Dermis blood vessel endothelial cell (primary cell): Measurements from ENCODE around the gene ZNF260. TPM values are rescaled to one million over a fixed set of nuclear protein-coding genes. Genes with fewer than 3 reads are reported as not detected.

Experiments
- DNase-seq: peaks from one replicate; pipeline ENCODE4 v3.0.0; 2010
- total RNA-seq: library from RNA; depleted of rRNA; stranded (reverse); fragments of >200 nt; gene quantifications from 2 replicates; pipeline ENCODE4 v1.2.3, GENCODE V29; 2014

The ZNF260 gene
- total RNA-seq, 1 donor from 2014 or later: 14.3 TPM

GRCh38 chr19:36489118-36489919, 38.8 kb downstream of the ZNF260 start, which contains the start of gene ZNF566:
Gene ZNF566 (minus strand): TSS chr19:36489561. CDS start chr19:36476557, 13,004 bp downstream.
- peak; percentile 98 for DNase-seq

DNA sequence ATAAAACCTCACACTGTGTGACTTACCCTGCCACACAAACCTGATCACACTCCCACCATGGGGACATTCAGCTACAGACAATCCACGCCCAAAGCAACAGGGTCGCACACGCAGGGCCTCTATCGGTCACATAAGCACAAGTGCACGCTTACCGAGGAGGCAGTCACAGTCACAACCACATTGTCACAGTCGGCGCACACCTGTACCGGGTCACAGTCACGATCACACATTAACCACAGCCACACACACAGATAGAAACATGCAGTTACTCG, 39.3 kb downstream of the ZNF260 start:
- DNase-seq: peak; percentile 32

DNA sequence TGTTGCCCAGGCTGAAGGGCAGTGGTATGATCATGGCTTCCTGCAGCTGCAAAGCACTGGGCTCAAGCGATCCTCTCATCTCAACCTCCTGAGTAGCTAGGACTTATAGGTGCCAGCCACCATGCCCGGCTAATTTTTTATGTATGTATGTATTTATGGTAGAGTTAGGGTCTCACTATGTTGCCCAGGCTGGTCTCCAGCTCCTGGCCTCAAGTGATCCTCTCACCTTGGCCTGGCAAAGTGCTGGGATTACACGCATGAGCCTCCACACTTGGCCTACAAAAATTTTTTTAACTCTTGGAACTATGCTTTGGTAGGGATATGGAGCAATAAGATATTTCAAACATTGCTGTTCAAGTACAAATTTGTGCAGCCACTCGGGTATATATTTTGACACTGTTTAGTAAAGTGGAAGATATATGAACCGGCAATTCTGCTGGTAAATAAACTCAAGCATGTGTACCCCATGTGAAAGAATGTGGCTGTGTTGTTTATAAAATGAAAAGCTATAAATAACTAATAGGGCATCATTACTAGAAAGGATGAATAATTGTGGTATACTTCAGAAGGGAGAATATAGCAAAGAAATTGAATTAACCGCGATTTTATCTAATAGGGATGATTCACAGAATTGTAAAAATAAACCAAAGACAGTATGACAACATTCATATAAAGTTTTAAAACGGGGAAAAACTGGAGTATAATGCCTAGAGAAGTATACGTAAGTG, 39.8 kb downstream of the ZNF260 start:
- DNase-seq: peak; percentile 2

GRCh38 chr19:36483653-36484052, 44.4 kb downstream of the ZNF260 start:
- DNase-seq: no peak

- no peak for DNase-seq
Measured at GRCh38 chr19:36482876-36483275, 45.2 kb downstream of the ZNF260 start.

Other genes with a start within 250 kb of the ZNF260 start
- 3.3 and 5.6 TPM in 2 replicates for gene ZFP14, start 149.1 kb downstream of the ZNF260 start, total RNA-seq
- gene ZFP82, start 109.6 kb downstream of the ZNF260 start, total RNA-seq: 5.2 and 5.6 TPM in 2 replicates
- gene ZNF566, start 38.7 kb downstream of the ZNF260 start, total RNA-seq: 9.4 and 12.6 TPM in 2 replicates
- 7.0 and 10.4 TPM in 2 replicates for gene ZNF529, start 45.0 kb upstream of the ZNF260 start, total RNA-seq
- gene ZNF382, start 77.0 kb upstream of the ZNF260 start, total RNA-seq: 5.9 and 7.5 TPM in 2 replicates
- 6.0 and 9.2 TPM in 2 replicates for gene ZNF461, start 138.6 kb upstream of the ZNF260 start, total RNA-seq
- gene ZNF567, start 159.3 kb upstream of the ZNF260 start, total RNA-seq: 5.3 and 9.2 TPM in 2 replicates
- gene ZNF850, start 244.5 kb upstream of the ZNF260 start, total RNA-seq: 2.6 and 4.8 TPM in 2 replicates